ENCODE data around the gene WNK1.
"Not testable (repeated sequence)": the region's sequence is repeated elsewhere in the genome, so short reads cannot be mapped to it uniquely, and the experiment has no call there.

WNK1 gene

DNA sequence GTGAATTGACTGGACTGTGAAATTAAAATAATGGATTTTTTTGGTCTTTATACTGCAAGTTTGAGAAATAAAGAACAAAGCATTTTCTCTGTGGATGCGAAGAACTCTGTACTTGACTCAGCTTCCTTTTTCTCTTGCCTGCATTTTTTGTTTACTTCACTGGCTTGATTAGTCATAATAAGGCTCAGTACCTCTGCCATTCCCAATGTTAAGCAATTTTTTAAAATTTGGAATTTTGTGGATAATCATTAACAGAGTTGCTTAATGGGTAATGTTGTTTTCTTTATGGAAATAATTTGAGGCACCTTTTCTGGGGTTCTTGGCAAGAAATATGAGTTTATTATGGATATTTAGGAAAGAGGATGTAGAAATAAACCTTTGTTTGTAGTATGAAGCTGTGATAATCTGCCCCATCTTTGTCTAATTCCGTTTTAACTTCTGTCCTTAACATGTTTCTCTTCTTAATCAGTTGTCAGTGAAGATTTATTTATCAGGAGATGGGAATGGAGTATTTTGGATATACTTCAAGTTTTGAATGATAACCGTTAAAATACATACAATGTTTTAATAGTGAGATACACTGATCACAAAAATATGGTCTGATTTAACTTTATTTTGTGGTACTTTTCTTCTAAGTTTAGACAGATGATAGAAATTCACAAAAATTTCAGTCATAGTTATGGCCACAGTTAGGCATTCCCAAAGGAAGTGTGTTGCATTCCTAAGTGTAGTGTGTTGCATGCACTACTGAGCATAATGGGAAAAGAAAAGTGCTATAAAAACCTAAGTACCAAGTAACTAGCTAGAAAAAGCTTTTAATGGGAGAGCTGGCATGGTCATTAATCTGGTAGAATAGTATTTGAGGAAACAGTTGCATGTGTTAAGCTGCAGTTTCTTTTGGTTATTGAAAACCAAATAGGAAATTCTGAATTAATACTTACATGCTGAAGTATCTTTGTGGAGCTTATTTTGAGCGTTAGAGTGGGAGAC lies 27.7 kb downstream of the WNK1 start:
- no peak for FAIRE-seq

DNA sequence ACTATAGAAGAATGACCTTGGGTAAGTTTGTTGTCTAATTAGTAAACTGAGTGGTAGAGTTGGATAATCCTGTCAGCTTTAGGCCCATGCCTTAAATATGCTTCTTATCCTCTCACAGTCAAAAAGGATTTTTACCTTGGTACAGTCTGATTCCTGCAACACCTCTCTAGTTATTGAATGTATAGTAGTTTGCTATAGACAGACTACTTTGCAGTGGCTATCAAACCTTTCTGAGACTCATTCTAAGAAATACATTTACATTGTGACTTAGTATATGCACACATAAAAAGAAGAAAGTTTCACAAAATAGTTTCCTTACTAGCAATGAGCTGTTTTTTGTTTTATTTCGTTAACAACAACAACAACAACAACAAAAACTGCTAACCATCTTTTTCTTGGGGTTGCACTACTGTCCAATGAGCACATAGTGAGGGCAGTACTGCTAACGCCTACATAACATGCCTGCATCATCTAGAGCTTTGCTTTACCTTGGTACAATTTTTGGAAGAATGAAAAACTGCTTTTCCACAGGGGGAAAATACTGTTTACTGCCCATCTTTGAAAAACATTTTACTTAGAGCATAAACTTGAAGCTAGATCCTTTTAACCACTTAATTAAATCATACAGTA lies 28.5 kb downstream of the WNK1 start:
- no peak for FAIRE-seq

- FAIRE-seq: no peak
Measured at GRCh38 chr12:785706-786105, 33.3 kb downstream of the WNK1 start.

DNA sequence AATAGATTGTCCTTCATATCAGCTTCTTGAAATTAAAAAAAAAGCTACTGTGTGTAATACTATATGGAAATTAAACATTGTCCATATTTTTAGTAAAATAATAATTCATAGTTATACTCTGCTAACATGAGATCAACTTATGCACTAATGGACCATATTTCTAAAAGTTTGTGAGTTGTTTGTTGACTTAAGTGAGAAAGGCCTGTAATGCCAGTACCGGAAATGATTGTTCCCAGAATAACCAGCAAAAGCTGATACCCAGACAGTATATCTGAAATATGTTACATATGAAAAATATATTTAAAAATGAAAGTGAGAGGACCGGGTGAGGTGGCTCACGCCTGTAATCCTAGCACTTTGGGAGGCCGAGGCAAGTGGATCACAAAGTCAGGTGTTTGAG lies 35.9 kb downstream of the WNK1 start:
- no peak for FAIRE-seq

- not testable (repeated sequence) for FAIRE-seq
Measured at GRCh38 chr12:788762-789161, 36.4 kb downstream of the WNK1 start.

DNA sequence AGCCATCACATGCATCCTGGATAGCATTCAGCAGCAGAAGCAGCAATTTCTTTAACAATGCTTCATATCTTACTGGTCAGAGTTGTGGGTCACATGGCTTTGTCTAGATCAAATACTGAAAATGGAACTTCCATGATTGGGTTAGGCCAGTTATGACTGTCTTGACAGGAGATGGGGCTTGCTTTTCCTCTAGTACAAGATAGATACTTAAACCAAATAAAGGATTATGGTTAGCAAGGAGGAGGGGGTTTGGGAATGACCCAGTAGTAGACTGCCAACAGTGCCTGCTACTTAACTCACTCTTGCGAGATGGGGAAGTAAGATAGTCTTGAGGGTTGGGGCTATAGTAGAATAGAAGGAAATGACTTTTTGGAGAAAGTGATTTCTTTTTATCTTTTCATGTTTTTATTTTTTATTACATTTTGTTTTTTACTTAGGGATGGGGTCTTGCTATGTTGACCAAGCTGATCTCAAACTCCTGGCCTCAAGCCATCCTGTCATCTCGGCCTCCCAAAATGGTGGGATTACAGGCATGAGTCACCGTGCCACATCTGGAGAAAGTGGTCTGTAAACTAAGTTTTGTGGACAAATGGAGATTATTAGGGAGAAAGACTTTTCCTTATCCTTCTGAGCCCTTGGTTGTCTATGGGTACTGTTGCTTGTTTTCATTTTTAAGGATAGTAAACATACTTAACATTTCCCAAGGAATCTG lies 37.6 kb downstream of the WNK1 start:
- FAIRE-seq: no peak

DNA sequence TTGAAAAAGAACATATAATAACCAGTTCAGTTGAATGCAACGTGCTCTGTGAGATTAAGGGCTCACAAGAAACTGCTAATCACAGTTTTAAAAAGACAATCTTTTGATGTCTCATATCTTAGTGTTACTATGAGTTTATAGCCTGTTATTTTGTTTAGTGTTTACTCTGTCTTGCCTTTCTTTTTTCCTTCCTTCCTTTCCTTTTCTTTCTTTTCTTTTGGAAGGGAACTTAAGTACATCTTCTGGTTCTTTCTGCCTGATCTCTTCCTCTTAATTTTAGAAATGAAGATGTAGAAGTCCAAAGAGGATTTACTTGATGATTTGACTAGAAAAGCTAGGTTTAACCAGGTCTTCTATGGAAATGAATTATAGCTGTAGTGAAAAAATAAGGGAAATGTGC lies 38.2 kb downstream of the WNK1 start:
- no peak for FAIRE-seq

DNA sequence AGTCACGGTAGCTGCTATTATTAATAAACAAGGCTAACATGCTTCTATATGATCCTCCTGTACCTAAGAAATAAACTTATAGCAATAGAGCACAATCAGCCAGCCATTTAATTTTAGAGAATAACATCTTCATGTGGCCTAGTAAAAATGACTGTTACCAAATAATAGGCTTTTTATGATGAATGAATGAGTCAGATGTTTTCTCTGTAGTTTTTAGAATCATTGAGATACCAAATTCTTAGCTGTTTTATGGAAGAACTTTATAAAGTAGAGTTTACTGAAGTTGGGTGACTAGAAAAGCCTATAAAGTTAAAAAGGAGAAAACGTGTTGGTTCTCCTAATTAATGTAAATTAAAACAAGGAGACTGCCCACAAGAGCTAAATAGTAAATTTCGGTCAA lies 40.7 kb downstream of the WNK1 start:
- FAIRE-seq: no peak

GRCh38 chr12:793711-794110 lies 41.3 kb downstream of the WNK1 start:
- no peak for FAIRE-seq

- no peak for FAIRE-seq
Measured at GRCh38 chr12:795305-795704, 42.9 kb downstream of the WNK1 start.

DNA sequence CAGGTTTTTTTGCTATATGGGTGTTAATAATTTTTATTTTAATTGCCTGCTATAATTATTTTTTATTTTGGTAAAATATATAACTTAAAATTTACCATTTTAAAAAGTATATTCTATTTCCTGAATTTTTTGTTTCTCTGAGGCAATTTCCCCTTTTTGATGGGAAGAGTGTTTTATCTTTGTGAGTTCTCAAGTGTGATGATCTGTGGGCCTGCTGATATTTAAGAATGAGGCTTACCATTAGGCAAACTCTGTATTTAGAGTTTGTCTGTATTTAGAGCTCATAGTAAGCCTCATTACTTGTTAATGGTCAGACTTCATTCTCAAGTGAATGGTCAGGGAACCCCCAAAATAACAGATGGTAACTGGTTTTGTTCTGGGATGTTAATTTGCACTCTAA lies 48.0 kb downstream of the WNK1 start:
- FAIRE-seq: no peak

GRCh38 chr12:802242-803120 lies 50.1 kb downstream of the WNK1 start:
- FAIRE-seq: peak; percentile 15

DNA sequence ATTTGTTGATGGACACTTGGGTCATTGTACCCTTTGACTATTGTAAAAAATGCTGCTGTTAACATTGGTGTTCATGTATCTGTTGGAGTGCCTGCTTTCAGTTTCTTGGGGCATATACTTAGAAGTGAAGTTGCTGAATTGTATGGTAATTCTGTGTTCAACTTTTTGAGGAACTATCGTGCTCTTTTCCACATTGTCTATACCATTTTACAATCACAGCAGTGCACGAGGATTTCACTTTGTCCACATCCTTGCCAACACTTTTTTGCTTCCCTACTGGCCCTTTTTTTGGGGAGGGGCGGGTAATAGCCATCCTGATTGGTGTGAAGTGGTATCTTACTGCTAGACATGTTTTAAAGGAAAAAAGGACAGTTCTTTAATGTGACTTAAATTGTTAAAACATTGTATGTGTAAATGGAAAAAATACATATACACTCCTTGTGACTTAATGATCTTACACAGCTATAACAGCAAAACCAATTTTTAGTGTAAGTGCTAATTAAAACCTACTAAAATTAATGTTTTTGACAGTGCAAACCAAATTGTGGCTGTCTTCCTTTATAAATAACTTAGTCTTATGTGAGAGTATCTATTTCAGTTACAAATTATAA lies 52.7 kb downstream of the WNK1 start:
- FAIRE-seq: no peak

DNA sequence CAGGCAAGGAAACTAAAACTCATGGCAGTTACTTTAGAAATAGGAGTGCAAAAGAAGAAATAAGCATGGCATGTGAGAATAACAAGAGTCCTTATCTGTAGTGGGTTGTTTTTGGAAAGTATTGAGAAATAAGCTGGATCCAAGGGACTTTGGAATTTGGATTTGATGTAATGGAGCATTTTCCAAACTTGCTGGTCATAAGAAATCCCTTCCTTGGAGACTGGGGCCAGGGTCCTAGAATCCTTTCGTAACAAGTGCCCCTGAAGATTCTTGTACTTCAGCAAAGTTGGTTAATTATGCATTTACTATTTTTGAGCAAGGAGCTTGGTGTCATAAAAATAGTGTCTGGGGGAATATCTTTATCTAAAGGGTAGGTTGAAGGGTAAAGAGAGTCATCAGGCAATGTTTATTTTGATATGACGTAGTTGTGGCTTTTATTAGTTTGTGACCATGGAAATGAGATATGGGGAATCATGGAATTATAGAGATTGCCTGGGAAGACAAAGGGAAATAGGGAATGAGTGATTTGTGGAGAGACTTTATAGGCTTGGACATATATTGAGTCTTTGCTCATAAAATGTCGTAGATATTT lies 53.9 kb downstream of the WNK1 start:
- no peak for FAIRE-seq

DNA sequence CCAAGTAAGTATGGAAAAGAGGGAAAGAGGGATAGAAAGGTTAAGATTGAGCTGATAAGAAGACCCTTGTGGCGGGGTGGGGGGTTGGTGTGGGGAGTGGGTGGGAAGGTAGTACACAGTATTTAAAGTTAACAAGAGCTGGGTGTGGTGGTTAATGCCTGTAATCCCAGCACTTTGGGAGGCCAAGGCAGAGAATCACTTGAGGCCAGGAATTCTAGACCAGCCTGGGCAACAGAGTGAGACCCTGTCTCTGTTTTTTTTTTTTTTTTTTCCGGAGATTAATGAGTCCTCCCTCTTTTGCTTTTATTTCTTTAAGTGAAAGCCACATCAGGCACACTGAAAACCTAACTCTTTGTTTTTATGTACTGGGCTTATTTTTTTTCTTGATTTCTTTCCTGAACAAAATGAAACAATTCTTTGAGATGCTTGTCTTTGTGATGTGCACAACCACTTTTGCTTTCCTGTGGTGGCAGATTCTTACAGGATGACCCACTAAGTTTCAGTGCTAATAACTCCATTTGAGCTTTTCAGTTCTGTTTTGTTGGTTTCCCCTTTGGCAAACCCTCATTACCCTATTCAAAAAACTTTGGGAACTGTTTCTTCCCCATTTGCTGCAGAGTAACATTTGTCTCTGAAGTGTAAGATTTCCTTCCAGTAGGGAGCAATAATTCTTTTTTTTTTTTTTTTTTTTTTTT lies 54.8 kb downstream of the WNK1 start:
- no peak for FAIRE-seq

DNA sequence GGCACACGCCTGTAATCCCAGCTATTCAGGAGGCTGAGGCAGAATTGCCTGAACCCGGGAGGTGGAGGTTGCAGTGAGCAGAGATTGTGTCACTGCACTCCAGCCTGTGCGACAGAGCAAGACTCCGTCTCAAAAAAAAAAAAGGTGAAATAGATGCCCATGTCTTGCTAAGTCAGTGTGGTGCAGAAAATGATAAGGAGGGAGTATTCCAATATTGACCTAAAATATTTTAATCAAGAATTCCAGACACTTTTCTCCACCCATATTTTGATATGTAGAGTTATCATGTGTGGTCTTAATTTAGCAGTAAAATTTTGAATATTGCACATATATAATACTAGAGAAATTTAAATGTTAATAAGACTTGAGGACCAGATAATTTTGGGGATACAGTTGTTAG lies 57.7 kb downstream of the WNK1 start:
- FAIRE-seq: no peak

GRCh38 chr12:810671-811415 lies 58.5 kb downstream of the WNK1 start:
- no peak for FAIRE-seq

DNA sequence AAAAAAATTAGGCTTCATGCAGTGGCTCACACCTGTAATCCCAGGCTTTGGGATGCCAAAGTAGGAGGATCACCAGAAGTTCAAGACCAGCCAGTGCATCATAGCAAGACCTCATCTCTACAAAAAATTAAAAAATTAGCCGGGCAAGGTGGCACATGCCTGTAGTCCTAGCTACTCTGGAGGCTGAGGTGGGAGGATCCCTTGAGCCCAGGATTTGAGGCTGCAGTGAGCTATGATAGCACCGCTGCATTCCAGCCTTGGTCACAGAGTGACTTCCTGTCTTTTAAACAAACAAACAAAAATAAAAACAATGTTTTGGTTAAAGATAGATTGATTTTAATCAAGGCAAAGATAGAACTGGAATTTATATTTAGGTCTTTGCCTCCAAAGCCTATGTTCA lies 60.6 kb downstream of the WNK1 start:
- no peak for FAIRE-seq

DNA sequence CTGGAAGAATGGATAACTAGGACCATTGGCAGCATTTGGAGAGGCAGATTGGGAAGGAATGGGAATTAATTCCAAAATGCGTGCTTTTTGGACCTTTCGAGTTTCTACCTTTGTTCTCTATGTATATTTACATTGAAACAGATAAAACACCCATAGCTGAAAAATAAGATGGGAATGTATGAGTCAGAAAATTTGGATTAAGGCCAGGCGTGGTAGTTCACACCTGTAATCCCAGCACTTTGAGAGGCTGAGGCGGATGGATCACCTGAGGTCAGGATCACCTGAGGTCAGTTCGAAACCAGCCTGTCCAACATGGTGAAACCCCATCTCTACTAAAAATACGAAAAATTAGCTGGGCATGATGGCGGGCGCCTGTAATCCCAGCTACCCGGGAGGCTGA lies 65.1 kb downstream of the WNK1 start:
- FAIRE-seq: not testable (repeated sequence)

DNA sequence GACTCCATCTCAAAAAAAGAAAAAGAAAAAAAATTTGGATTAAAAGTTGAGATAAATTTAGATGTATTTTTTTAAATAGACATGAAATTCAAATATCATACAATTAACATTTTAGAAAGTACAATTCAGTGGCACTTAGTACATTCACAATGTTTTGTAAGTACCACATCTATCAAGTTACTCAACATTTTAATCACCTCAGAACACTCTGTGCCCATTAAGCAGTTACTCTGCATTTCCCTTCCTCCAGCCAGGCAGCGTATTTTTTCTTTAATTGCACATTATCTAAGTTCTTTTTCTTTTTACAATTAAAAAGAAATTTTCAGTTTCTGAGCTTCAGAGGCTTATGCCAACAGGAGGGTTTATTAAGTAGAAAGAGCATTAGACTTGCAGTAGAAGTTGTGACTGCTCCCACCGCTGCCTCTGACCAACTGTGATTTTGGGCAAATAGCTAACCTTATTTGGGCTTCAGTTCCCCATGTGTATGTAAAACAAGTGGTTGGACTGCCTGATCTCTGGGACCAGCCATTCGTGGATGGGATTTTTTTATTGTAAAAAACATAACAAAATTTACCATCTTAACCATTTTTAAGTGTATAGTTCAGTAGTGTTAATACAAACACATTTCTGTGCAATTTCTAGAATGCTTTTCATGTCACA lies 65.7 kb downstream of the WNK1 start:
- no peak for FAIRE-seq

All from TTC549 (cell line).